ENCODE measurements around the gene RAPH1.

RAPH1 gene

GRCh38 chr2:203366639-203367466 is 168.2 kb downstream of the RAPH1 start:
- no peak for DNase-seq (ENCODE audit: low read depth in 2 of 2)

DNA sequence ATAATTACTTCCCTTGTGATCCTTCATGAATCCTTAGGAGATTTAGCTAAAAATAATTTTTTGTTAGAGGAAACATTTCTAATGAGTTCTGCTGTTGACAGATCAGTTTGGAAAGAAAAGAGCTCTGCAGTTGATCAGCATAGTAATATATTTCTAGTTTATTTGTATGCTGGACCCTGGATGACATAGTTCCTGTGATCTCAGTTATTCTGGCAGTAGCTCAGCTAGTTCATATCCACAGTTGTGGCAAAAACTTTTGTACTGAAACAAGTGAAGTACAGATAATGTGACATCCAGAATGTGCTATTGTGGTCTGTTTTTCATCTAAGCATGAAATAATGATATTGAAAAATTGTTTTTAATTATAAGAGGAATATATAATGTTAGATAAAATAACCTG is 173.2 kb downstream of the RAPH1 start:
- DNase-seq (ENCODE audit: low read depth in 2 of 2), result no peak

GRCh38 chr2:203361495-203361894 is 173.6 kb downstream of the RAPH1 start:
- no peak for DNase-seq (ENCODE audit: low read depth in 2 of 2)

DNA sequence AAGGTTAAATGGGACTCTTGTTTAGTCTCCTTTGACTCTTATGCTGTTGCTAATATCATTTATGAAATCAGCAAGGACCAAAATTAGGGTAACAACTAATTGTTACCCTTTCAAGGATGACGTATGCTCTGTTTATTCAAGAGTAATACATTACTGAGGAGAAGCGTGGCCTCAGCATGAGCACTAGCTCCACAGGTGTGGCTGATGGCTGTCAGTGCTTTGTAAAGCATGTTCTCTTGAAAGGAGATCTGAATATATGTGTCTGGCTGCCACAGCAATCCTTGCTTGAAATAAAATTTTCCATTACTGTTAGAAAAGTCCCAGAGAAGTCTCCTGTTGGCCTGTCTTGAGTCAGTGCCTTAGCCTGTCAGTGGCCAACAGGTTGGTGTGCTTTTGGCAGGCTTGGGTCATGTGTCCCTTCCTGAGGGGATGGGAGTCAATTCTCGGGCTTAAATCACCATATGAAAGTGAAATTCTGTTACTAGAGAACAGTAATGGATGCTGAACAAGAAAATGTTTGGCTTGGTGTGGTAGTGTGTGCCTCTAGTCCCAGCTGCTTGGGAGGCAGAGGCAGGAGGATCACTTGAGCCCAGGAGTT is 174.2 kb downstream of the RAPH1 start:
- no peak for DNase-seq (ENCODE audit: low read depth in 2 of 2)

DNA sequence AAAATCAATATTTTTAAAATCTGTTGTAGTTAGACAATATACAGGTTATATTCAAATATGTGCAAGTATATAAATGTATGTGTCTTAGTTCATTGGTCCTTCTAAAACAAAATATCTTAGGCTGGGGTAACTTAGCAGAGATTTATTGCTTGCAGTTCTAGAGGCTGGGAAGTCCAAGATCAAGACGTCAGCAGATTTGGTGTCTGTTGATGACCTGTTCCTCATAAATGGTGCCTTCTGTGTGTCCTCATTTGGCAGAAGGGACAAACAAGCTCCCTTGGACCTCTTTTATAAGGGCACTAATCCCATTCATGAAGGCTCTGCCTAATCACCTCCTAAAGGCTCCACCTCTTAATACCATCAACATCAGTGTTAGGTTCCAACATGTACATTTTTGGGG is 175.7 kb downstream of the RAPH1 start:
- no peak for DNase-seq (ENCODE audit: low read depth in 2 of 2)

- no peak for DNase-seq (ENCODE audit: low read depth in 2 of 2)
Observed at GRCh38 chr2:203354966-203355365, 180.1 kb downstream of the RAPH1 start.

DNA sequence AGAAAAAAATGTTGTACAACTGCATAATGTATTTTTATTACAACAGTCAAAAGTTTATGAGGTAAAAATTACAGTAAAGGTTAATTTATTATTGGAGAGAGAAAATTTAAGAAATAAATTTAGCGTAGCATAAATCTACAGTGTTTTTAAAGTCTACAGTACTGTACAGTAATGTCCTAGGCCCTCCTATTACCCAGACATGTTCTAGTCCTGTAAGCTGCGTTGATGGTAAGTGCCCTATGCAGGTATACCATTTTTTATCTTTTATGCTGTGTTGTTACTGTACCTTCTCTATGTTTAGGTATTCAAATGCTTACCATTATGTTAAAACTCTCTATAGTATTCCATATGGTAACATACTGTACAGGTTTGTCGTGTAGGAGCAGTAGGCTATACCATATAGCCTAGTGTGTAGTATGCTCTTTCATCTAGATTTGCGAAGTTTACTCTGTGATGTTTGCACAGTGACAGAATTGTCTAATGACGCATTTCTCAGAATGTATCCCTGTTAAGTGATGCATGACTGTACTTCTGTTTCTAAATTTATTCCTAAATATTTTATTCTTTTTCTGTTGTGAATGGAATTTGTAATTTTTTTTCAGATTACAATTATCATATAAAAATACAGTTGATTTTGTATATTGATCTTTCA is 182.4 kb downstream of the RAPH1 start:
- no peak for DNase-seq (ENCODE audit: low read depth in 2 of 2)

GRCh38 chr2:203347375-203347774 is 187.7 kb downstream of the RAPH1 start:
- no peak for DNase-seq (ENCODE audit: low read depth in 2 of 2)

DNA sequence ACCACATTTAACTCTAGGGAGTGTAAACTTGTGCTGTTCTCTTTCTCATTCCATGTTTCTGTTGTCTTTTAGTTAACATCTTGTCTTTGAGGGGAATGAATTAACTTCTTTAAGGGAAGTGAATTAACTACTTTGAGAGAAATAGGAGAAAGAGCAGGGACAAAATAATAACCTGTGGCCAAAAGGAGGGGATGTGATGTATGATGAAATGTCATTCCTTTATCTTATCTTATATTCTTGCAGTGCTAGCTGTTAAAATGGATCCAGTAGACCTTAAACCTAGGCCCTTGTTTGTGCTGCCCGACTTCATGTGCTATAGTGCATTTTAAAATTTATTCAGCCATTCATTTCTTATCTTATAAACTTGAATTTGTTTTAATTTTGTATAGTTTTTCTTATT is 188.5 kb downstream of the RAPH1 start:
- DNase-seq (ENCODE audit: low read depth in 2 of 2), result no peak

- DNase-seq (ENCODE audit: low read depth in 2 of 2), result no peak
Observed at GRCh38 chr2:203344667-203345066, 190.4 kb downstream of the RAPH1 start.

Data from fibroblast of skin of left quadriceps (primary cell).